Keratinocyte (primary cell): Measurements from ENCODE around the gene FBRSL1. TPM values are rescaled to one million over a fixed set of nuclear protein-coding genes. Genes with fewer than 3 reads are reported as not detected.

Source experiments
- DNase-seq: peaks from one replicate; pipeline ENCODE4 v3.0.0-alpha.2; 2011; ENCODE audit warnings: low read depth, missing footprints, low spot score
- FAIRE-seq: peaks from 2 replicates; lab custom pipeline; 2011; peaks lifted over from hg19 to GRCh38; lab: Jason Lieb, UNC
- H2AFZ ChIP-seq: 2 replicates; pipeline ENCODE4 v1.6.0; 2012; ENCODE audit warnings: low read length, control low read depth, inconsistent platforms; ENCODE audit not compliant: control insufficient read depth
- H3K27ac ChIP-seq: 2 replicates; pipeline ENCODE4 v1.5.1; 2011; ENCODE audit warnings: low read length; ENCODE audit not compliant: control insufficient read depth, insufficient read depth
- H3K27me3 ChIP-seq: 3 replicates; pipeline ENCODE4 v1.6.0; 2011; ENCODE audit warnings: low read length; ENCODE audit not compliant: control insufficient read depth, insufficient read depth; ENCODE audit errors: extremely low read depth
- H3K36me3 ChIP-seq, 2 experiments: 2 replicates in 1 of 2; 3 replicates in 1 of 2; pipeline ENCODE4 v1.5.1; 2011; ENCODE audit warnings: low read length in 2 of 2, mild to moderate bottlenecking in 1 of 2; ENCODE audit not compliant: control insufficient read depth in 2 of 2, insufficient read depth in 2 of 2; ENCODE audit errors: extremely low read depth in 1 of 2
- H3K4me1 ChIP-seq: 3 replicates; pipeline ENCODE4 v1.5.1; 2011; ENCODE audit warnings: low read length; ENCODE audit not compliant: control insufficient read depth, insufficient read depth; ENCODE audit errors: extremely low read depth
- H3K4me2 ChIP-seq: 3 replicates; pipeline ENCODE4 v1.6.0; 2011; ENCODE audit warnings: low read depth, low read length; ENCODE audit not compliant: control insufficient read depth, insufficient read depth; ENCODE audit errors: extremely low read depth
- H3K4me3 ChIP-seq, 3 experiments: fragments of 200-600 bp in 1 of 3; sonication (generic) in 1 of 3; 2 replicates in 2 of 3; 3 replicates in 1 of 3; pipeline ENCODE4 v1.5.1; 2011 to 2016; ENCODE audit warnings: low read length in 3 of 3, mild to moderate bottlenecking in 3 of 3, control low read depth in 2 of 3, inconsistent platforms in 1 of 3, low read depth in 1 of 3, mixed read lengths in 1 of 3, mixed run types in 1 of 3, moderate library complexity in 1 of 3; ENCODE audit not compliant: control insufficient read depth in 2 of 3, insufficient read depth in 2 of 3; ENCODE audit errors: extremely low read depth in 1 of 3
- H3K79me2 ChIP-seq: 2 replicates; pipeline ENCODE4 v1.6.0; 2012; ENCODE audit warnings: low read length; ENCODE audit not compliant: control insufficient read depth, insufficient read depth
- H3K9ac ChIP-seq: 3 replicates; pipeline ENCODE4 v1.6.0; 2011; ENCODE audit warnings: low read length; ENCODE audit not compliant: control insufficient read depth, insufficient read depth; ENCODE audit errors: extremely low read depth
- H3K9me1 ChIP-seq: 3 replicates; pipeline ENCODE4 v1.6.0; 2011; ENCODE audit warnings: low read length; ENCODE audit not compliant: control insufficient read depth, insufficient read depth; ENCODE audit errors: extremely low read depth
- H3K9me3 ChIP-seq: 2 replicates; pipeline ENCODE4 v1.5.1; 2012; ENCODE audit warnings: low read depth, low read length; ENCODE audit not compliant: control insufficient read depth
- H4K20me1 ChIP-seq: 3 replicates; pipeline ENCODE4 v1.6.0; 2011; ENCODE audit warnings: low read length; ENCODE audit not compliant: control insufficient read depth, insufficient read depth; ENCODE audit errors: extremely low read depth
- EZH2 ChIP-seq: IDR thresholded peaks from one replicate; pipeline ENCODE4 v1.6.1; 2012; ENCODE audit warnings: inconsistent platforms, mild to moderate bottlenecking, low read length, moderate library complexity
- dilution Hi-C: fragments of 300-500 bp; cut with MboI; formaldehyde crosslinking; loops from one replicate; pipeline ENCODE4 v1.7.0; 2020; ENCODE audit warnings: low sequenced_read_pairs; ENCODE audit not compliant: extremely low pct_ligation_motif_present
- polyA plus RNA-seq, 5 experiments: library from polyadenylated mRNA; depleted of rRNA in 3 of 5; stranded (reverse) in 3 of 5; stranded (forward) in 1 of 5; unstranded in 1 of 5; fragments of >200 nt; gene quantifications; 1 replicate in 1 of 5; 2 replicates in 3 of 5; 3 replicates in 1 of 5; pipeline versions ENCODE4 v1.2.1 to v1.2.3, GENCODE V29; 2011 to 2012; ENCODE audit warnings: missing spikeins in 2 of 5, low read depth in 1 of 5, low replicate concordance in 1 of 5
- TF ChIP-seq, protein P1 (sequence below), 3 experiments: IDR thresholded peaks in 1 of 3; conservative IDR thresholded peaks in 1 of 3; optimal IDR thresholded peaks in 1 of 3; 2 replicates in 2 of 3; 3 replicates in 1 of 3; pipeline versions ENCODE3 to v1.5.1; 2011; ENCODE audit warnings: low read length in 3 of 3, mild to moderate bottlenecking in 3 of 3, moderate library complexity in 2 of 3, control low read depth in 1 of 3, inconsistent platforms in 1 of 3; ENCODE audit not compliant: insufficient read depth in 2 of 3; ENCODE audit errors: extremely low read depth in 1 of 3

Gene FBRSL1
- polyA plus RNA-seq, 1 donor (not counting 4 experiments of a cell fraction or from before 2014, with no cell fraction given) = 0.89 TPM

DNA sequence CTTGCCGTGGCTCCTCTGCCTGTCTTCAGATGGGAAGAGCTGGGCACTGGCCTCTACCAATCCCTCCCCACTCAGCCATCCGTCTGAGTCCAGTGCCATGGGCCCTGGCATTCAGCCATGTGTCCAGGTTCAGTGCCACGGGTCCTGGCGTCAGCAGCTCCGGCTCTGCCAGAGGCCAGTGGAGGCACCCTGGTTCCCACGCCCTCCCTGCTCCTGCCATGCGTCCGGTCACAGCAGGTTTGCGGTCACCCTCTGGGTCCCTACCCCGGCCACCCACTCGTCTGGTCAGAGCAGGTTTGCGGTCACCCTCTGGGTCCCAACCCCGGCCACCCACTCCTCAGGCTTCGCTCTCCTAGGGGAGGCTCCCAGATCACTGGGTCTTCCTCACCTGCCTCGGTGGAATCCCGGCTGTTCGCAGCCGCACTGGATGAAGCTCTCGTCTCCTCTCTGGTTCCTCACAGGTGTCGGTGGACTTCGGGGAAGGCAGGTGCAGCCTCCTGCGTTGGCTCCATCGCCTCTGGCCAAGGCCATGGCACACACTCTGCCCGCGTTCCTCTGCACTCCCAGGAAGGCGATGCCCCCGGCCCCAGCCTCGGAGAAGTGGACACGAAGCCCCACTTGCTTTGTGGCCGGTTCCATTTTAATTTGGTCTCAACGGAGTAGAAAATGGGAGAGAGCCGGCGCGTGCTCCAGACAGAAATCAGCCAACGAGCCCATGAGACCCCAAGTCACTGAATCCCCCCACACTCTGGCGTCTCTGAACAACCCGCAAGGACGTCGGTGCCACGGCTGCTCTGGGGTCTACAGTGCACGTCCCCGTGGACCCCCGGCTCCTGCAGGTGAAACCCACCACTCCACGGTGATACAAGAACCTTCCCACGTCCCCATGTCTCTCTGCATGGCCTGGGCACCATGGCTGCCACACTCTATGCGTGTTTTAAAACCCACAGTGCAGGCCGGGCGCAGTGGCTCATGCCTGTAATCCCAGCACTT, 47.8 kb upstream of the FBRSL1 start:
- Histone ChIP-seq H3K27me3 (peaks cover 15% of the 10 kb centered on the region), H3K9ac (no peak overlapping the region), H2AFZ (no peak overlapping the region), H3K4me3 (no peak overlapping the region), H3K9me1 (no peaks in the 10 kb centered on the region), H3K4me2 (no peak overlapping the region), H3K27ac (no peak overlapping the region), H3K4me1 (no peaks in the 10 kb centered on the region), H3K9me3 (no peaks in the 10 kb centered on the region), H4K20me1 (no peaks in the 10 kb centered on the region), H3K36me3 (no peaks in the 10 kb centered on the region), H3K79me2 (no peaks in the 10 kb centered on the region)
- dilution Hi-C loops = no loop called here
- FAIRE-seq = no peak
- TF ChIP-seq, protein P1, sequence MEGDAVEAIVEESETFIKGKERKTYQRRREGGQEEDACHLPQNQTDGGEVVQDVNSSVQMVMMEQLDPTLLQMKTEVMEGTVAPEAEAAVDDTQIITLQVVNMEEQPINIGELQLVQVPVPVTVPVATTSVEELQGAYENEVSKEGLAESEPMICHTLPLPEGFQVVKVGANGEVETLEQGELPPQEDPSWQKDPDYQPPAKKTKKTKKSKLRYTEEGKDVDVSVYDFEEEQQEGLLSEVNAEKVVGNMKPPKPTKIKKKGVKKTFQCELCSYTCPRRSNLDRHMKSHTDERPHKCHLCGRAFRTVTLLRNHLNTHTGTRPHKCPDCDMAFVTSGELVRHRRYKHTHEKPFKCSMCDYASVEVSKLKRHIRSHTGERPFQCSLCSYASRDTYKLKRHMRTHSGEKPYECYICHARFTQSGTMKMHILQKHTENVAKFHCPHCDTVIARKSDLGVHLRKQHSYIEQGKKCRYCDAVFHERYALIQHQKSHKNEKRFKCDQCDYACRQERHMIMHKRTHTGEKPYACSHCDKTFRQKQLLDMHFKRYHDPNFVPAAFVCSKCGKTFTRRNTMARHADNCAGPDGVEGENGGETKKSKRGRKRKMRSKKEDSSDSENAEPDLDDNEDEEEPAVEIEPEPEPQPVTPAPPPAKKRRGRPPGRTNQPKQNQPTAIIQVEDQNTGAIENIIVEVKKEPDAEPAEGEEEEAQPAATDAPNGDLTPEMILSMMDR (optimal IDR thresholded peaks at IDR 0.05 in 1 of 3, IDR thresholded peaks at IDR 0.05 in 1 of 3, conservative IDR thresholded peaks at IDR 0.05 in 1 of 3; ENCODE audit: extremely low read depth in 1 of 3, insufficient read depth in 2 of 3, low read length in 3 of 3) = no peak
- DNase-seq = no peak

DNA sequence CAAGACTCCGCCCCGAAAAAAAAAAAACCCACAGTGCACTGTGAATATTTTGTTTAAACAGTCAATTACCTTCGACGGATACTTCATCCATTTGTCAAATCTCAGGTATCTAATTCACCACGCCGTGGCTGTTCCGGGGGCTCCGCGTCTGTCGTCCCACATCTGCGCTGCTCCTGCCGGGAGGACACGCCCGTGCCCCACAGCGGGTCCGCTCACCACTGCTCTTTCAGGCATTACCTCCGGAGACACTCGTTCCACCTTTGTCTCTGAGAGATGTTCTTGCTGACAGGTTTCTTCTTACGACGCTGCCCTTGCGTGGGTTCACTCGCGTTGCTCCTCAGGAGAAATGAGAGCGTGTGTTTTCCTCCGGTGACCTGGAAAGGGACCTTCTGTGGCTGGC, 46.9 kb upstream of the FBRSL1 start:
- no peak overlapping the region for H3K4me3 ChIP-seq
- dilution Hi-C loops = no loop called here
- no peak overlapping the region for H3K4me2 ChIP-seq
- no peak overlapping the region for H2AFZ ChIP-seq
- H3K36me3 ChIP-seq = no peaks in the 10 kb centered on the region
- DNase-seq = no peak
- H3K27me3 ChIP-seq = peaks cover 6% of the 10 kb centered on the region
- no peak overlapping the region for H3K27ac ChIP-seq
- no peaks in the 10 kb centered on the region for H3K9me1 ChIP-seq
- no peaks in the 10 kb centered on the region for H3K9me3 ChIP-seq
- no peaks in the 10 kb centered on the region for H4K20me1 ChIP-seq
- no peaks in the 10 kb centered on the region for H3K79me2 ChIP-seq
- no peak for FAIRE-seq
- H3K4me1 ChIP-seq = no peaks in the 10 kb centered on the region
- no peak for TF ChIP-seq EZH2
- TF ChIP-seq, protein P1 (optimal IDR thresholded peaks at IDR 0.05 in 1 of 3, IDR thresholded peaks at IDR 0.05 in 1 of 3, conservative IDR thresholded peaks at IDR 0.05 in 1 of 3; ENCODE audit: extremely low read depth in 1 of 3, insufficient read depth in 2 of 3, low read length in 3 of 3) = no peak
- H3K9ac ChIP-seq = no peak overlapping the region
